Posterior vena cava (tissue), 2 donors: Measurements from ENCODE around the gene TELO2. TPM values are rescaled to one million over a fixed set of nuclear protein-coding genes. Genes with fewer than 3 reads are reported as not detected.
A peak's percentile ranks its signal among the peaks of the same experiment; 100 is the strongest.
"Not testable (repeated sequence)": the region's sequence is repeated elsewhere in the genome, so short reads cannot be mapped to it uniquely, and the experiment has no call there.

ENCODE experiments used
- DNase-seq: peaks from one replicate; pipeline ENCODE4 v3.0.0-alpha.2; 2020; ENCODE audit warnings: low spot score
- intact Hi-C, 2 donors: fragments of 100-400 bp; cut with DNase I; formaldehyde crosslinking; loops; one replicate each; pipeline versions ENCODE4 v1.14.1 to v1.14.2; 2022 to 2023
- total RNA-seq, 2 donors: library from RNA; stranded (reverse); fragmentation: NEBNext Ultra II Directional; extraction: Animal tissue kit (Norgen Biotek cat#: 25700); gene quantifications; one replicate each; pipeline ENCODE4 v1.2.1, GENCODE V29; 2021
- donor health status: DM: yes; HTN: yes; CAD: no.
- donor health status: DM: yes; HTN: yes; CAD: no.

The TELO2 gene
- total RNA-seq, 2 donors from 2014 or later, result 20.8 to 21.4 TPM

- intact Hi-C loops, result no loop called here
- no peak for DNase-seq
Measured at GRCh38 chr16:1471569-1472194, 21.5 kb upstream of the TELO2 start.

- intact Hi-C loops, result no loop called here
- no peak for DNase-seq
Measured at GRCh38 chr16:1472974-1473373, 20.2 kb upstream of the TELO2 start.

- intact Hi-C loops, result no loop called here
- DNase-seq, result no peak
Measured at GRCh38 chr16:1474082-1474795, 18.9 kb upstream of the TELO2 start.

DNA sequence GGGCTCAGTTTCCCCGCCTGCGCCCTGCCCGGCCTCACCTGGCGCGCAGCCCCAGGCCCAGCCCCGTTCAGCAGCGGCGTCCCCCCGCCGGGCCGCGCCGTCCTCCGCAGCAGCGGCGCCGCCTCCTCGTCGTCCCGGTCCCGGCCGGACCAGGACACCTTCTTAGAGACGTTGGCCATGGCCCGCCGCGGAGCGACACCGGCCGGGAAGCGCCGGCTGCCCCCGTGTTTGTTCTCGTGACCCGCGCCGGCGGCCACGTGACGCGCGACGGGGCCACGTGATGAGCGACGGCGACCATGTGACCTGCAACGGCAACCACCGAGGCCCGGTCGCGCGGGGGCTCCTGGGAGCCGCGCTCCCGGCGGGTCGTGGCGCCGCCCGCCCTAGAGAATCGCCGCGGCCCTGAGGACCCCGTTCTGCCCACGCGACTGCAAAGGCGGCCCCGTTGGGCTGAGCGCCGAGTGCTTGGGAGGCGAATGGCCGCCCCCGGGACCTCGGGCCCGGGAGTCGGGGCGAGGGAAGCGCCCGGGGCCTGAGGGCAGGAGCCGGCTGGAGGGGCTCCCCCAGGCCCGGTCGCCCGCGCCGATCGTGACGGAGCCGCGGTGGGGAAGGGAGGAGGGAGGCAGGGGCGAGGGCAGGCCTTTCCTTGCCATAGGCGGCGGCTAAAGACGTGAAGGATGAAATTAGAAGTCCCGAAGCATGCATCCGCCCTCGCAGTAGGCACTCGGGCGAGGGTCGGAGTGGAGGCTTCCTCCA is 18.2 kb upstream of the TELO2 start, which contains the start of gene CLCN7:
Gene CLCN7 (minus strand): TSS at position 233 of the 756 bp plus-strand sequence. CDS start 54 bp downstream, at position 179.
- peak; percentile 97 for DNase-seq
- intact Hi-C loops, result no loop called here

GRCh38 chr16:1475552-1476114 is 17.5 kb upstream of the TELO2 start:
- DNase-seq, result no peak
- intact Hi-C loops, result no loop called here

GRCh38 chr16:1477033-1477432 is 16.1 kb upstream of the TELO2 start:
- intact Hi-C loops, result no loop called here

DNA sequence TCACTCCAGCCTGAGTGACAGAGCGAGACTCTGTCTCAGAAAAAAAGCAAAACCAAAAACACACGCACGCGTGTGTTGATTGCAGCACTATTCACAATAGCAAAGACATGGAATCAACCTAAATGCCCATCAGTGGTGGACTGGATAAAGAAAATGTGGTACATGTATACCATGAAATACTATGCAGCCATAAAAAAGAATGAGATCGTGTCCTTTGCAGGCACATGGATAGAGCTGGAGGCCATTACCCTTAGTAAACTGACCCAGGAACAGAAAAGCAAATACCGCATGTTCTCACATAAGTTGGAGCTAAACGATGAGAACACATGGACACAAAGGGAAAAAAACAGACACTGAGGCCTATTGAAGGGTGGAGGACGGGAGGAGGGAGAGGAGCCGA is 14.2 kb upstream of the TELO2 start:
- DNase-seq, intact Hi-C loops: not testable (repeated sequence)

More at GRCh38 chr16:1477033-1477432, 16.1 kb upstream of the TELO2 start:
- DNase-seq, result no peak

GRCh38 chr16:1481906-1482835 is 11.0 kb upstream of the TELO2 start:
- intact Hi-C loops, result no loop called here
- DNase-seq, result no peak

GRCh38 chr16:1485847-1486496 is 7.2 kb upstream of the TELO2 start:
- no peak for DNase-seq
- intact Hi-C loops, result no loop called here

- intact Hi-C loops, result no loop called here
- DNase-seq, result no peak
Measured at GRCh38 chr16:1486551-1487390, 6.4 kb upstream of the TELO2 start.

DNA sequence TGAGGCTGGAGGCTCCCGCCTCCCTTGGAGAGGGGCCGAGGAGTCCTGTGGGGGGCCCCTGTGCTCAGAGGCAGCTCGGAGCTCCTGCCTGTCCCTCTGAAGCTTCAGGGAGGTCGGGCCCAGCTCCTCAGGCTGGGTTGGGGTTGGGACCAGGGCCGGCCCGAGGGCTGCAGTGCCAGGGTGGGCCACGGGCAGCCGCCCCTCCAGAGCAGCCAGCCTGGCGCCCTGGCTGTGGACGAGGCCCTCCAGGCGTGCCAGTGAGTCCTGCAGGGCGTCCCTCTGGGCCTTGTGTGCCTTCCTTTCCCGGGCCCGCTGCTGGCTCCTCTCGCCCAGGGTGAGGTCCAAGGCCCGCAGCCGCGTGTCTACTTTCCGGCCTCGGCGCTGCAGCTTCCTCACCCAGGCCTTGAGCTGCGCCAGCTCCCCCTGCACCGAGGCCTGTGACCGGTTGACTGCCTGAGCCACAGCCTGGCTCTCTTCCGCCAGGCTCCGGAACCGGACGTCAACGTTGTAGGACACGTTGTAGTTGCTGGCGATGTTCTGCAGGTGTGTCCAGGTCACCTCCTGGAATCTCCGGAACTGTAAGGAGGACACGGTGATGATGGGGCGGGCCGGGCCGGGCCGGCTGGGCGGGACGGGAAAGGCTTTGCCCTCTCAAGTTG is 5.6 kb upstream of the TELO2 start:
- no peak for DNase-seq
- intact Hi-C loops, result no loop called here

DNA sequence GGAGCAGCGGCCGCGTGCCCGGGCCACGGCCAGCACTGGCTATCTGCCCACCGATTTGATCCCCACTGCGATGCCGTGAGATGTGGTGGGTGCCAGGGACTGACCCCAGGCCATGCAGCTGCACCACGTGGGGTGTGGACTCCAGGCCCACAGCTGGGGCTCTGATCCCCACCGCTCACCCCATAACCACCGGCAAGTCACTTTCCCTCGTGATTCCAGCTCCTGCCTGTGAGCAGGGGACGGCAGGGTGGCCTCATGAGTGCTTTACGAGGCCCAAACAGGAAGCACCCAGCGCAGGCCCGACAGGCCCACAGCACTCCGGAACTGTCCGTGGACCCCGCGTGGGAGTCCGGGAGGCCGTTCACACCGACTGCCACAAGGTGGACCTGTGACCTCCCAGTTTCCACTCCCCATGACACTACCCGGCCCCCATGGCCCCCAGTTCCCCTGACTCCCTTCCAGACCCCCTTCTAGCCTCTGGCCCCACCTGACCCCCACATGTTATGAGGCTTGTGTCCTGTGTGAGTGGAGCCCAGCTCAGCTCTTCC is 5.0 kb upstream of the TELO2 start:
- DNase-seq, result no peak
- intact Hi-C loops, result no loop called here

DNA sequence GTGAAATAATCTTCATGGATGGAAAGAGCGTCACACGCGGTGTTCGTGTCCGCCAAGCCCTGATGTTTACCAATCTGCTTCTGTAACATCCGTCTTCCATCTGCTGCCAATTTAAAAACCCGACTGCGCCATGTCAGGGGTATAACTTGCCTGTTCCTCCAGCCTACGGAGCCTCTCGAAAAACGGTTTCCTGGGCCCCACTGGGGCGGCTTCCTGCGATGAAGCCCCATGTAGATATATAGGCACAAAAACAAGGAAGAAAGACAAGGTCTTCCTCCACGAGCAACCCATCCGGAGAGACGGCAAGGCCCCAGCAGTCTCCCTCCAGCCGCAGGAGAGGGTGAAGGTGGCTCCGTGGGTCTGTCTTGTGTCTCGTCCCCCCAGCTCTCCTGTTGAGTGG is 4.5 kb upstream of the TELO2 start, which contains the start of gene PTX4:
Gene PTX4 (minus strand): TSS at position 326 of the 400 bp plus-strand sequence. CDS start 35 bp downstream, at position 291.
- intact Hi-C loops, result no loop called here
- DNase-seq, result no peak

DNA sequence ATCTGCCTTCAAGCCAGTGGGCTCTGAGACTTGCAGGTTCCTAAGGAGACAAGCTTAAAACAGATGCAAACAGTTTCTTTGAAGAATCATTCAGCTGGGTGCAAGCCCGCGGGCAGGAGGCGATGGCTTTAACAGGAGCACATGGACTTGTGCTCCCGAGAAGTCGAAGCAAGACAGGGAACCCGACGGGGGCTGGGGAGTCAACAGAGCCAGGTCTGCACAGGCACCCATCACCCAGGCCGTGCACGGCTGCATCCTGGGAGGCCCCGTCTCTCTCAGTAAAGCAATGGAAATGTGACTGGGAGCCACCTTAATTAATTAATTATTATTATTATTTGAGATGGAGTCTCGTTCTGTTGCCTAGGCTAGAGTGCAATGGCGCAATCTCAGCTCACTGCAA is 4.1 kb upstream of the TELO2 start:
- intact Hi-C loops, result no loop called here
- DNase-seq, result no peak

DNA sequence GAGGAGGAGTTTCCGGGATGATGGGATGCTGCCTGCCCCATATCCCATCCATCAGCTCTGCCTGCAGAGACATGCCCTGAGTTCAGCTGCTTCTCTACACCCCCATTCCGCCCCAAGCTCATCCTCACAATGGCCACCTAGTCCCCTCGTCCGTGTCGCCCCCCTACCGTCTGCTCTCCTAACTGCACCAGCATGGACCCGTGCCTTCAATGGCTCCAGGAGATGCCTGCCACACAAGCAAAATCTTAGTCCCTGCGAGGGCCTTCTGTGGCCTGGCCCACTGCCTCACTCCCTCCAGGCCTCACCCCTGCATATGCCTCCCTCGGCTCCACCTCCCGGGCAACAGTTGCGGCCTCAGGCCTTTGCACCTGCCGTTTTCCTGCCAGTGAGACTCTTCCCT is 1.8 kb upstream of the TELO2 start:
- DNase-seq, result no peak
- intact Hi-C loops, result loop anchor here in 1 of 2 donors (5.0 to 10.0 kb wide), 3 partner anchors 63 to 203 kb away; no protein-coding TSS in a partner anchor
